GM21576 (cell line): ENCODE results near the gene ITGB1.
A peak's percentile ranks its signal among the peaks of the same experiment; 100 is the strongest.

Source experiments
- ATAC-seq: cut with Tn5 transposase; IDR thresholded peaks from one replicate; pipeline ENCODE4 v1.9.1; 2021; ENCODE audit warnings: mild to moderate bottlenecking, moderate library complexity; ENCODE audit not compliant: unreplicated experiment

The ITGB1 gene

GRCh38 chr10:32956365-32957197 is 1.4 kb downstream of the ITGB1 start:
- ATAC-seq: no peak

- ATAC-seq: no peak
Measured at GRCh38 chr10:32955790-32956189, 2.2 kb downstream of the ITGB1 start.

- ATAC-seq: no peak
Measured at GRCh38 chr10:32955299-32955772, 2.7 kb downstream of the ITGB1 start.

- ATAC-seq: no peak
Measured at GRCh38 chr10:32954545-32955298, 3.3 kb downstream of the ITGB1 start.

- ATAC-seq: no peak
Measured at GRCh38 chr10:32954080-32954479, 4.0 kb downstream of the ITGB1 start.

GRCh38 chr10:32953277-32953927 is 4.6 kb downstream of the ITGB1 start:
- no peak for ATAC-seq

- ATAC-seq: no peak
Measured at GRCh38 chr10:32952541-32953276, 5.3 kb downstream of the ITGB1 start.

- no peak for ATAC-seq
Measured at GRCh38 chr10:32952094-32952493, 5.9 kb downstream of the ITGB1 start.

GRCh38 chr10:32951111-32951510 is 6.9 kb downstream of the ITGB1 start:
- no peak for ATAC-seq

GRCh38 chr10:32950591-32951108 is 7.4 kb downstream of the ITGB1 start:
- no peak for ATAC-seq

- no peak for ATAC-seq
Measured at GRCh38 chr10:32949221-32949678, 8.8 kb downstream of the ITGB1 start.

- no peak for ATAC-seq
Measured at GRCh38 chr10:32948451-32948850, 9.6 kb downstream of the ITGB1 start.

- no peak for ATAC-seq
Measured at GRCh38 chr10:32947586-32947985, 10.4 kb downstream of the ITGB1 start.

GRCh38 chr10:32946108-32946507 is 11.9 kb downstream of the ITGB1 start:
- no peak for ATAC-seq

GRCh38 chr10:32943854-32944661 is 14.0 kb downstream of the ITGB1 start:
- no peak for ATAC-seq

- peak; percentile 62 for ATAC-seq
Measured at GRCh38 chr10:32943395-32943794, 14.6 kb downstream of the ITGB1 start.

GRCh38 chr10:32942081-32942480 is 15.9 kb downstream of the ITGB1 start:
- ATAC-seq: no peak

- no peak for ATAC-seq
Measured at GRCh38 chr10:32941357-32941756, 16.7 kb downstream of the ITGB1 start.
